NCI-H524 (cell line): ENCODE results near the gene ZCCHC14.

Experiments
- DNase-seq, 2 experiments: peaks; one replicate each; lab custom pipeline; 2025; lab: John Stamatoyannopoulos, UW

The ZCCHC14 gene

GRCh38 chr16:87361916-87362619, 130.8 kb downstream of the ZCCHC14 start:
- no peak for DNase-seq

- DNase-seq = no peak
These were observed 131.8 kb downstream of the ZCCHC14 start for GRCh38 chr16:87360862-87361610.

GRCh38 chr16:87359121-87359520, 133.7 kb downstream of the ZCCHC14 start:
- no peak for DNase-seq

- peak in 1 of 2 experiments; percentile 19 for DNase-seq
These were observed 134.1 kb downstream of the ZCCHC14 start for GRCh38 chr16:87358696-87359095.

GRCh38 chr16:87358250-87358649, 134.6 kb downstream of the ZCCHC14 start:
- DNase-seq = no peak

GRCh38 chr16:87356491-87356853, 136.4 kb downstream of the ZCCHC14 start:
- no peak for DNase-seq
